NCI-H82 treated with DMSO at 0.1 percent for 48 hours (cell line): ENCODE data around the gene PLXNA2.
A peak's percentile ranks its signal among the peaks of the same experiment; 100 is the strongest.

Experiments used
- DNase-seq: peaks from one replicate; lab custom pipeline; 2025; ENCODE audit not compliant: unreplicated experiment; lab: John Stamatoyannopoulos, UW

The PLXNA2 gene

DNA sequence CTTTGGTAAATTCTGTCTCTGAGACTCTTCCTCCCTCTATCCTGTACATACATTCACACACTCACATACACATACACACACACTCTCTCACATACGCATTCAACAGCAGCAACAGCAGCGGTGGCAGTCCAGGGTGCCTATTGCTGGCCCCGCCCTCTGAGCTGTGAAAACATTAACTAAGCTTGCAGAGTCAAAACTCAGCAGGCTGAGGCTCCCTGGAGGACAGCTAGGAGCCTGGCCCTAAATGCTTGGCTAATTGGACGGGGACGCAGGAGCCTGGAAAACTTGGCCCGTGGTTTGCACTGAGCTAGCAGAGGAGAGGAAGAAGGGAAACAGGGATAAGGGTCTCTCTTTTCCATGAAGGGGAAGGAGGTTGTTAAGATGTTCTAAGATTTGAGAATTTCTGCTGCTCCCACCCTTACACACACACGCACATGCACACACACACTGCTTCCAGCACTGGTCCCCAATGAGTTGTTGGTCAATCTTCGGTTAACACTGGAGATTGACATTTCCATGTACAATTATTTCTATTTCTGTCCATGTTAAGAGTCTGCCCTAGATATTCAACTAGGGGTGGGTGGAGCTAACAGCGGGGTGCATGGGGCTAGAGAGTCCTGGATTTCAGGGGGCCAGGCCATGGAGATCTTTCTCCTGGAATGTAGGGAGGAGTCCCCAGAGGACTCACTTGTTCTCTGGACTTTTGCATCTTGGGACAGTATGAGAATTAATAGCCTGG is 94.2 kb downstream of the PLXNA2 start:
- DNase-seq = no peak

DNA sequence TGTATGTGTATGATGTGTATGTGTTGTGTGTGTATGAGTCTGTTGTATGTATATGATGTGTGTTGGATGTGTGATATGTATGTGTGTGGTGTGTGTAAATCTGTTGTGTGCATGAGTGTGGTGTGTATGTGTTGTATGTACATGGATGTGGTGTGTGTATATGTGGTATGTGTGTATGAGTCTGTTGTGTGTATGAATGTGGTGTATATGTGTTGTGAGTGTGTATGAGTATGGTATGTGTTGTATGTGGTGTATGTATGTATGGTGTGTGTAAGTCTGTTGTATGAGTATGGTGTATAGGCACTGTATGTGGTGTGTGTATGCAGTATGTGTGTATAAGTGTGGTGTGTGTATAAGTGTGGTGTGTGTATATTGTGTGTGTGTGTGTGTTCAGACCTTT is 95.0 kb downstream of the PLXNA2 start:
- DNase-seq = no peak

DNA sequence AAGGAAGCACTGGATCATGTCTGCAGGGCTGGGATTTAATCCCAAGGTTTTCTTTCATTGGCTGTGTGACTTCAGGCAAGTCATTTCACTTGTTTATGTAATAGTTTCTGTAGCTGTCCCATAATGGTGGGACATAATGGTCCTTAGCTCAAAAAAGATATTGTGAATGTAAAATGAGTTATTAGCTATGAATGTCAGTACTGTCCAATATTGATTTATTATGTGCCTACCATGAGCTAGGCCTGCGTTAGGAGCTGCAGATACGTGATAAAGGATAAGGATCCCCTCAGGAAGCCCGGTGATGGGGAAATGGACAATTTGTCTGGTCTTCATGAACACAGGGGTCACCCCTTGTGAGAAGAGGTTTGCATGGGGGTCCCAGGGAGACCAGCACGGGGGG is 95.8 kb downstream of the PLXNA2 start:
- DNase-seq = no peak

DNA sequence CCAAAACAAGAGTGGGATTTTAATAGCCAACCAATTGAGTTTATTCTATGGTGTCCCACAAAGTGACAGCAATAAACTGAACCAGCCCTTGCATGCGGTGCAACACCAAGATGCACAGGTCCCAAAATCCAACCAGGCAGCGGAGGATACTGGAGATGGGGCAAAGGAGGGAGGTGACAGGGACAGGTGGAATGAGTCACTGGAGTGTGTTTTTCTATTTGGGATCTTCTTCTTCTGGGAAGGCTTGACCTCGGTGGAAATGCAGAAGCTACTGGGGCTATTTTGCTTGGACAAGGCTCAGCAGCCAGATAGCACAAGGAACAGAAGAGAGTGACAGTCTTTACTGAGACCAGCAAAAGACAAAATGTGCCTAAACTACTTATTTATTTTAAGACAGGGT is 97.5 kb downstream of the PLXNA2 start:
- no peak for DNase-seq

DNA sequence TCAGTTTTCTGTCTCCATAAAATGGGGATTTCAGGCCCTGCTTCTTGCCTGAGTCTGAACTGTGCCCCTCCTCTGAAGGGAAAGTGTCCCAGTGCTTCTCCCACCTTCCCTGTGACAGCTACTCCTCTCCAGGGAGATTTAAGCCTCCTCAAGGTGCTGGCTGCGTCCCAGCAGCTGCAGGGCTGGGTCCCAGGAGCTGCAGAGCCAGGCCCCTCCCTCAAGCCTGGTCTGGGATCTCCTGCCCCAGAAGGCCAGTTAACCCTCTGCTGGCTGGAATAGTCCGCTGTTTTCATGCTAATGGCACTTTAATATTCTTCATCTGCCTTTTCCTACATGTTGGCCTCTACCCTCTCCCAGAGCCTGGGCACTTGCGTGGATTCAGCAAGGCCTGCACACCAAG is 99.0 kb downstream of the PLXNA2 start:
- DNase-seq = no peak

DNA sequence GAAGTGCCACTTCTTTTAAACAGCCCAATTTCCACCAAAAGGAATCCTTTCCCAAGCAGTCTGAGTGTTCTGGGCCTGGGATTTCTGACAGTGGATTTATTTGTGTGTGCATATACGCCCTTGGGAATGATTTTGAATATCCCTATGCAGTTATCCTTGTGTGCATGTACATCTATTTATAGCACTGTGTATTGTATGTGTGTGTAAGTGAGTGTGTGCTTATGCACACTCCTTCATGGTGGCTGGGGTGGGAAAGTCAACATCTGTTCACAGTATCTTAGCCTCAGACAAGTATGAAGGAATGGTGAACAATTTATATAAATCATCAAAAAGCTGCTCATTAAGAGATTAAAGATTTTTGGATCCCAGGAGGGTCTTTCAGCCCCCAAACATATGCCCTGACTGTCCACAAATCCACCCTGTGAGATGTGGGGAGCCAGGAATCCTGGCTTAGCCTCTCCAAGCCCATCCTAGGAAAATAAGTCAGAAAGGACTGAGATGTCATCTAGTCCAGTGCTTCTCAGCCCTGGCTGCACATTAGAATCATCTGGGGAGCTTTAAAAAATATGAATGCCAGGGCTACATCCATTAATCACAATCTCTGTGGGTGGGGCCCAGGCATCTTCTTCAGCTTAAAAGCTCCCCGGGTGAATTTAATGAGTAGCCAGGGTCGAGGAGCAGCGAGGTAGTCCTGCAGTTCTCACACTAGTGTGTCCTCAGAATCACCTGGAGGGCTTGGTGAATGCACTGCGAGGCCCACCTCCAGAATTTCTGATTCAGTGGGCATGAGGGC is 101.4 kb downstream of the PLXNA2 start:
- DNase-seq = no peak

DNA sequence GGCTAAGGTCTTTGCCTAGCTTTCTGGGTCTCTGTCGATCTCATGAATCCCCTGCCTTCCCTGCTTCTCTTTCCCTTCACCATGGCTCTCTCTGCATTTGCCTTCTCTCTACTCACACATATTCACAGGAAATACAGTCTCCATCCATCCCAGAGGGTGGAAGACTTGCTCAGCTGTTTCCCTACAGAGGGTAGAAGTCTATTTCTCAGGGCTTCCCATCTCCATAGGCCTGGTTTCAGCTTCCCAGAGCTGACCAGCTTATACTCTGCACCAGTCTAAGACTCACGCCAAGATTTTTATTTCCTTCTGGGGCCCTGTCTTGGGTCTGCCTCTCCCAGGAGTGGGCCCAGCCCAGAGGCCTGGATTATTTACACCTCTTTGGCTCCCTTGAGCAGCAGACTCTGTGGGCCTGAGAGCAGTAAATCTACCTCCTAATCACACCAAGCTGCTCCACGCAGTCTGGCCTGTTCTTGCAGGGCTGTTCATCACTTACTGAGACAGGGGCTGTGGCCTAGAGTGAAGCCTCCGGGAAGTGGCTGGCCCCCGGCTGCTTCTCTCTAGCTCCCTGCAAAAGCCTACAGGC is 102.5 kb downstream of the PLXNA2 start:
- DNase-seq = peak; percentile 69

DNA sequence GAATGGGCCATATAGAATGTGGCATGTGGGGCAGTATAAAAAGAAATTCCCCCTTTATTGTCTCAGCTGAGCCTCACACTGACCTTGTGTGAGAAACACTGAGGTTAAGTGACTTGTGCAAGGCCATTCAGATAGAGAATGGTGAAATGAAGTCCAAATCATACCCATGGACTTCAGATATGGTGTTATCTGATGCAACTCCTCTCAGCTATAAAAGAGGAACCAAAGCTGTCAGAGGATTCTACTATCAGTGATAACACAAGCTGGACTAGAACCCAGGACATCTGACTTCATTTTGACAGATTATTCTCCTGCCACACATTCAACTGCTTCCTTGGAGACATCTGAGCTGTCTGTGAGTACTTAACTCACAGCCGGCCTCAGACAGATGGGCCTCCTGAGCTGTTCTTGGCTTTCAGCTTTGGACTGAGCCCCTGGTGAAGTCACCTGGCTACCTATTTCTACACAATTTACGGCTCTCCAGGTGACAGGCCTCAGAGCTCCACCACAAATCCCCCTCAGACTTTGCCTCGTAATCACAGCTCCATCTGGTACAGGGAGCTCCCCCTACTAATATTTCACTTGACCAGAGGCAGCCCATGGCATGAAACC is 104.6 kb downstream of the PLXNA2 start:
- DNase-seq = peak; percentile 46

DNA sequence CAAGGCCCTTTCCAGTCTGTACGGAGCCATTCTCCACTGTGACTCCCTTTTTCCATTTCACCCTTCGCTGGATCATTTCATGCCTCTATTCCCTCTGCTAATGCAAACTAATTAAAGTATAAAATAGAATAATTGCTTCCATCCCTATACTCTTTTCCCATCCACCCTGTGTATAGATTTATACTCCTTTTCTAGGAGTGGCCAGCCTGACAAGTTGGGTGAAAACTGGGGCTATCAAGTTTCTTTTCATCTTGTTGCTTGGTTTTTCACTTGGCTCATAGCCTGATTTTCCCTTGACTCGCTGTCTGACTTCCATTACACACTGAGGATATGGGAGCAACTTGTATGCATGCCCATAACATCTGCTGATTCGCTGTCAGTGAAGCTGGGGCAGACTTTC is 107.0 kb downstream of the PLXNA2 start:
- no peak for DNase-seq

DNA sequence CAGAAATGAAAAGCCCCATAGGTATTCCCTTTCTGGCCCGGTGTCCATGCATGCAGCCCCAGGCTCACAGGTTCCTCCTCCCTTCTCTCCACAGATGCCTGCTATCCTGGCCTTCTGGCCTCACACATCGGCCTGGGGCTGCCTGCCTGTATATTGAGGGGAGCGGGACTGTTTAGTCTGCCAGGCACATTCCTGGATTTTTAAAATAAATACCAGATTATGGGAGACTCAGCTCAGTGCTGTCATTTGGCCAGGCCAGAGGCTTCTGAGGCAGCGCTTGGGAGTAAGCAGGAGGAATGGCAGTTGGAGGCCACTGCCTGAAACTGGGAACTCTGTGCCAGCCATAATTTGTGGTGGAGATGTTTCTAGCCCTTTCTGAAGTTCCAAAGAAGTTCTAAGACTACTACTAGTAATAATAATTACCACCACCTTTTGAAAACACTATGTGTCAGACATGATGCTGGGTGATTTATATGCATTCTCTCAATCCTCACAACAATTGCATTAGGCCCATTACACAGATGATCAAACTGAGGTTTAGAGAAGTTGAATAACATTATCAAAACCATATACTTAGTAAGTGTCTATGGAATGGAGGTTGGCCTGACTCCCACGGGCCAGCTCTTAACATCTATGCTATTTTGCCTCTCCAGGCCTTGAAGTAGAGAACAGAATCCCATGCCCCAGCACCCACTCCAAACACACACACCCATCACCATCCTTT is 107.6 kb downstream of the PLXNA2 start:
- no peak for DNase-seq

DNA sequence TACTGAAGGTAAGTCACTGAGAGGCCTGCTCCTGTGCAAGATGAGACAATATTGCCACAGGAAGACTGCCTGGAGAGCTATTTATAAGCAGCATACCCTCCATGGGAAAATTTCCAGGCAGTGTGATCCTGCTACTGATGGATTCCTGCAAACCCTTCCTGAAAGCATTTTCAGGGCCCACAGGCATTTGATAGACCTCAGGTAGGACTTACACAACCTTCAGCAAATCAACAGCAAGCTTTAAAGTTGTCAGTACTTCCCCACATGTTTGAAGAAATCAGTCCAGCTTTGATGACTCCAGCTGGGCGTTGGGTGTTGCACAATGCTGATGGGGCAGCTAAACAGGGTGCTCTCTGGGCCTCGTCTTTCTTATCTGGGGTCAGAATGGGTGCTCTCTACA is 108.8 kb downstream of the PLXNA2 start:
- no peak for DNase-seq

DNA sequence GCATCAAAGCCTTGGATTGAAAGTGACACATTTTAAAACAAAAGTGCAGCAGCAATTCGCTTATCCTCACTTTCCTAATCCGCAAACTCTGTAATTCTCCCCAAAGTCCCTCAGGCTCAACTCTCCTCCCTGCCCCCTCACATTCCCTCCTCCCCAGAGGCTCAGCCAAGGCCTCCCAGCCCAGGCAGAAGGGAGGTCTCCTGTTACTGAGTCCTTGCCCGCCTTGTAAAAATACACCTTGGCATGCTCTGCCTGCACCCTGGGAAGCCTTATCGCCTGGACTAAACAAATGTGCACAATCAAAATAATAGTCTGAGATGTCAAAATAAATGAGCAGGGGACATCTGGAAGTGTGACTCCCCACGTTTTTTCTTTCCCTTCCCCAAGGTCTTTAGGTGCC is 109.7 kb downstream of the PLXNA2 start:
- DNase-seq = no peak

DNA sequence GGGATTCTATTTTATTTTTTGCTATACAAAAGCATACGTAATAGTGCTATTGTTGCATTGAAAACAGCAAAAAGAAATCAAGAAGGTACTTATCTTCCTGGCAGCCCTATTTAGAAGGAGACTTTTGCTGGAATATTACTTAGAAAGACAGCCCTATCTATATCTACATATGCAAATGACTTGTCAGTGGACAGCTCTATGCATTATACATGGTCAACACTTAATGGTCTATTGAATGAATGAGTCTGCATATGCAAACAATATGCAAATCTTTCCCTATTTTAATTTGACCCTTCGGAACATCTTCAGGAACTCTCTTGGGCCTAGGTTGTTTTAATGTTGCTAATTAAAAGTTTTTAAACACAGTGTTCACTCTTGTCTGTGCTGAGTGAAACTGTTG is 110.8 kb downstream of the PLXNA2 start:
- no peak for DNase-seq

DNA sequence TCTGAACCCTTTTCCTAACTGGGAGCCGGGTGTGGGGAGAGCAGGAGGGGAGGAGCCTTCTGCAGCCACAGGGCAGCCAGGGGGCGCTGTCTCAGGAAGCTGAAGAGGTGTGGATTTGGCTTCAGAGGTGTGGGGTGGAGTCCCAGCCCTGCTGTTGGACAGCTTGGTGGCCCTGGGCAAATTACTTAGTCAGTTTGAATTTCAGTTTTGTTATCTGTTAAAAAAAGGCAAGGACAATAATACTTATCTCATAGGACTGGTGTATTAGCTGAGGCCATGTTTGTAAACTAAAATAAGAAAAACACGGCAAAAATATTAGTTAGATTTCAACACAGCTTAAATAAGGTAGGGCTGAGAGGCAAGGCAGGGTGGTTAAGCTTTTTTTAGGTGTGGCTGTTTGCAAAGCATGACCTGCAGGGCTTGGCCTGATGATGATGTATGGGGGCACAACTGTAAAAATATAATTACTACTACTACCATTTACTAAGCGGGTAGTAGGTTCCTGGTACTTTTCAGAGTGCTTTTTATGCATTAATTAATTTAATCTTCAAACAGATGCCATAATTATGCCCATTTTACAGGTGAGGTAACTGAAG is 111.8 kb downstream of the PLXNA2 start:
- peak; percentile 77 for DNase-seq

DNA sequence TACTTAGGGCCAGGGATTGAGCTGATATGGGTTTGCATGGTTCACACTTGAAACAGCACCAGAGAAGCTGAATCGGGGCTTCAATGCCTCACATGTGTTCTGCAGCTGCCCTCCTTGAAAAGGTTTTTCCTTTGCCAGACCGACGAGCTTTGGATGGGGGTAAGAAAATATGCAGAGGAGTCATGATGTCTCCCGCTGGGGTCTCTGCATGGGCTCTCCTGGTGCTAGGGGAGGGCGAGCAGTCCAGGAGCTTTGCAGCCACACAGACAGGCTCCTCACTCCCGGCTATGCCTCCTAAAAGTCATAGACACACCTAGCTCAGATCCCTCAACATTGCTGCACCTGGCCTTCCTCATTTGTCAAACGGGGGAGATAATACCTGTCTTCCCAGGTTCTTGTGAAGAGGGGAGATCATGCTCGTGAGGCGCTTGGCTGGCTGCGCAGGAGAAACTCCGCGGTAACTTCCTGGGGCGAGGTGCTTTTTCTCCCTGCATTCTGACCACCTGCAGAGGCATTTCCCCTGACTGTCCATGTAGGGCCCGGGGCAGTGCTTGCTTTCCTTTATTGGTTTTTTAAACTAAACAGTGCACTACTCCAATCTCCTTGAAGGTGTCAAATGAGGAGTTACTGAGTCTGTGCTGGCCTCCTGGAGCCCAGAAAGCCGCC is 112.4 kb downstream of the PLXNA2 start:
- DNase-seq = no peak

DNA sequence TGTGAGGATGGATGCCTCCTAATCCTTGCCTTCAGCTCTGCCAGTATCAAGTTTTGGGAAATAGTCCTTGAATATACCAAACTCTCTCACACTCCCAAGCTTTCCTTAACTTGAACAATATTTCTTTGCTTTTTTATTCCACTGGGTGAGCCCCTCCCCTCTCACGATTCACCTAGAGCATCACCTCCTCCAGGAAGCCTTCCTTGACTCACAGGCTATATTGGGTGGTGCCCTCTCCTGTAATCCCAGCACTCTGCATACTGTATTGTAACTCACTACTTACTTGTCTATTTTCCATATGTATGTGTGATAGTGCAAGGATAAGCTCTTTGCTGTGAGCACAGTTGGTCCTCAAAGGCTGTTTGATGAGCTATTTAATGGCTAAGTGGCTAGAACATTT is 114.7 kb downstream of the PLXNA2 start:
- no peak for DNase-seq

DNA sequence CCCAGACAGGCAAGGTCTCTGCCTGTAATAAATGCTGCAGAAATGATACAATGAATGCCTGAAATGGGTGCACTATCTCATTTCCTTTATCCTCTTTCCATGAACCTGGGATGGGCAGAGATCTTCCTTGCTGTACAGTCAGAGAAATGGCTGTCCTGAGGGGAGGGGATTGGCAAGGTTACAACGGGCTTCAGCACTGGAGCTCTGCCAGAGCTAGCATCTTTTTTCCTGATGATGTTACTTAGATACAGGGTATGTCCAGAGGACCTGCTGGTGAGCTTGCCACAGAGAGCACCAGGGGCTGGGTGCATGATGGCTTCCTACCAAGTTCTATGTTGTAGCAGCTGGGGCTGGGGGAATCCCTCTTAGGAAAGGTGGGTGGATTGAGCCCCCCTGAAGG is 115.1 kb downstream of the PLXNA2 start:
- no peak for DNase-seq

DNA sequence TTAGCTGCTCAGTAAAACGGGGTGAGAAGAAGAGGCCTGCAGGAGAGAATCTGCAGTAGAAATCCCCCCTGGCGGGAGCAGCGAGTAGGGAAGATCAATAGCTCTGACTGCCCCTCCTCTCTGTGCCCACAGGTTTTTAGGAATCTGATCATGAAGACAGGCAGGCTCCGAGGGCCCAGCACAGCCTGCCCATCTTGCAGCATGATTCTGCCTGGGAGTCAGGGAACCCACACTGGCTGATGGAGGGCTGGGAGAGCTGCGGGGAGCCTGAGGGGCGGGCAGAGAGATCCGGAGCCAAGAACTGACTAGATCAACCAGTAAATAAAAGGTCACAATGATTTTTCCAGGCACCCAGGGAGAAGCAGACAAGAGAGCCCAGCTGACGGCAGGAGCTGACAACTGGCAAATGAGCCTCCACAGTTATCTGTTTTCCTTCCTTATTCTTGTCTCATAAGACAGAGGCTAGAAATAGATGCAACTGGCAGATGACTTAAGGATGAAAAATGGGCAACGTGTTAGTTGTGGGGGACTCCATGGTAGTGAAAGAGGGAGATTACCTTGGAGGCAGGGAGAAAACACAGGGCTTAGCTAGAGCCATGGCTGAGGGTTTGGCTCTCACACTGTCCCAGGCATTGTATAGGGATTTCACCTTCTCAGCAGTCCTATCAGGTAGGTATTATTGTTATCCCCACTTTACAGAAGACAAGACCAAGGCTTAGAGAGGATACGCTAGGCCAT is 116.2 kb downstream of the PLXNA2 start:
- DNase-seq = no peak

DNA sequence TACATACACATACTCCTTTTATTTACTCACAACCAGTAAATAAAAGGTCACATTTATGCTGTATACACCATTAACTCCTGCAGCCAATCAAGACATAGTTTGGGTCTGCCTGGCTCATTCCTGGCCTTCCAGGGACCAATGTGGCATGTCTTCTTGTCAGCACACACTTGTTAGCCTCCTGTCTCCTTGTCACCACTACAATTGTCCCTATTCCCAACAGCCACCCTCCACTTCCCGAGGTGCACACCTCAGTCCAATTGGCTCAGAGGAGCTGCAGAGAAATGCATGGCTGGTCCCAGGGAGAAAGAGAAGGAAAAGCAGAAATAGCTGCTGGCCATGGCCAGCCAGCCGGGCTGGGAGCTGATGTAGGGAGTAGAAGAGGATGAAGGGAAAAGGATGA is 116.9 kb downstream of the PLXNA2 start:
- no peak for DNase-seq

DNA sequence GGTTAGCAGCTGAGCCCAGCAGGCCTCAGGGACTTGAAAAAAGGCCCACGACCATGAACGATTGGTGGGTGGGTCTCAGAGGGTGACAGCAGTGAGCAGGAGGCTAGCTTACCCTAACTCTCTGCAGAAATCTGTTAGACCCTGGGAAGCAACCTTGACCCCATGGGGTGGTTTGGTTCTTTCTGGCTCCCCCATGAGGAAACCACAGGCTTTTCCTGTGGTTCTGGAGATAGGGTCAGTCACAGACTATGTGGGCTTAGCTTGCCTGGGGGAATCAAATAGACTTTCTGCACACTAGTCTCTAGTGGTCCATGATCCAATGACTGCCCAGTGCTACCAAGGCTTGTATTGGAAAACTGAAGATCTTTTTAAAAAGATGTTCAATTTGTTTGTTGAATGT is 118.1 kb downstream of the PLXNA2 start:
- DNase-seq = no peak
